Psoas muscle (tissue), 8 donors: ENCODE results near the gene WASHC2C. TPM values are rescaled to one million over a fixed set of nuclear protein-coding genes. Genes with fewer than 3 reads are reported as not detected.
"Not testable (repeated sequence)": the region's sequence is repeated elsewhere in the genome, so short reads cannot be mapped to it uniquely, and the experiment has no call there.

ENCODE experiments used
- ATAC-seq, 4 donors: fragments of 200-7000 bp; cut with Tn5 transposase; one replicate each; pipeline ENCODE4 v1.9.1; 2020; ENCODE audit warnings: moderate library complexity in 3 of 4, mild to moderate bottlenecking in 2 of 4
- DNase-seq, 2 donors: peaks; one replicate each; pipeline ENCODE4 v3.0.0-alpha.2; 2020
- H3K27ac ChIP-seq: fragments of 200-600 bp; one replicate; pipeline ENCODE4 v1.8.0; 2022
- H3K27me3 ChIP-seq, 3 donors: fragments of 200-600 bp in 1 of 3; one replicate each; pipeline versions ENCODE4 v1.6.1 to v1.8.0; 2013 to 2022; ENCODE audit warnings: low read length in 2 of 3, mild to moderate bottlenecking in 2 of 3, moderate library complexity in 1 of 3; ENCODE audit not compliant: insufficient read depth in 3 of 3
- H3K36me3 ChIP-seq, 2 donors: fragments of 200-600 bp in 1 of 2; one replicate each; pipeline versions ENCODE4 v1.6.1 to v1.8.0; 2013 to 2022; ENCODE audit warnings: low read depth in 1 of 2, mild to moderate bottlenecking in 1 of 2, moderate library complexity in 1 of 2; ENCODE audit not compliant: insufficient read depth in 1 of 2
- H3K4me1 ChIP-seq: fragments of 200-600 bp; one replicate; pipeline ENCODE4 v1.8.0; 2022
- H3K4me3 ChIP-seq: fragments of 200-600 bp; one replicate; pipeline ENCODE4 v1.8.0; 2022; ENCODE audit warnings: mild to moderate bottlenecking
- H3K9me3 ChIP-seq: fragments of 200-600 bp; one replicate; pipeline ENCODE4 v1.8.0; 2022
- CTCF ChIP-seq: fragments of 200-600 bp; IDR thresholded peaks from one replicate; pipeline ENCODE4 v1.8.0; 2022; ENCODE audit warnings: antibody characterized with exemption
- WGBS, 3 donors: extraction: QIAGEN DNeasy Blood & Tissue Kit; methylation state at CpG; one replicate each; pipeline versions ENCODE4 v1.1.6 to v1.1.7; 2013; 5-methylcytosine and 5-hydroxymethylcytosine counted together
- intact Hi-C, 2 donors: fragments of 100-400 bp; cut with DNase I; formaldehyde crosslinking; loops; one replicate each; pipeline versions ENCODE4 v1.11.0 to v1.14.2; 2022
- polyA plus RNA-seq, 3 donors: library from polyadenylated mRNA; stranded (reverse); fragments of 200-250 nt; gene quantifications; one replicate each; pipeline ENCODE4 v1.2.3, GENCODE V29; 2013
- total RNA-seq, 4 donors: library from RNA; stranded (reverse); fragmentation: NEBNext Ultra II Directional in 2 of 4; extraction: Animal tissue kit (Norgen Biotek cat#: 25700) in 2 of 4; gene quantifications; one replicate each; pipeline versions ENCODE4 v1.2.1 to v1.2.4, GENCODE V29; 2021 to 2023
- donor health status: healthy with polysubstance abuse.
- donor health status: DM: no; HTN: no; CAD: no; lungs with moderate emphysema.
- donor health status: Bipolar disorder and iron deficiency.
- donor health status: healthy.
- donor health status: DM: yes; HTN: yes; CAD: no.
- donor health status: DM: no; HTN: no; CAD: no.
- donor health status: DM: no; HTN: no; CAD: no.
- donor health status: DM: yes; HTN: yes; CAD: no.

WASHC2C gene
- total and polyA plus RNA-seq, 7 donors = 10.0 to 21.8 (median 16.2) TPM

- intact Hi-C loops = no loop called here
- no peak for TF ChIP-seq CTCF
- DNase-seq = no peak
- no peak for ATAC-seq
- Histone ChIP-seq H3K4me1 (no peaks in the 10 kb centered on the region), H3K4me3 (no peak overlapping the region), H3K27me3 (no peaks in the 10 kb centered on the region), H3K27ac (no peak overlapping the region), H3K36me3 (no peaks in the 10 kb centered on the region), H3K9me3 (no peaks in the 10 kb centered on the region)
- 89 to 96% (median 89%) methylated on average over 3 of the region's 3 CpGs for WGBS, 3 donors
Measured at GRCh38 chr10:45817912-45818311, 90.8 kb downstream of the WASHC2C start.

- H3K27me3 ChIP-seq = no peaks in the 10 kb centered on the region
- TF ChIP-seq CTCF = no peak
- ATAC-seq (no peak), DNase-seq (no peak)
- no peaks in the 10 kb centered on the region for H3K9me3 ChIP-seq
- H3K4me1 ChIP-seq = no peaks in the 10 kb centered on the region
- no peak overlapping the region for H3K4me3 ChIP-seq
- WGBS, 3 donors = 48 to 52% (median 50%) methylated on average over 9 of the region's 9 CpGs
- no peaks in the 10 kb centered on the region for H3K36me3 ChIP-seq
- intact Hi-C loops = no loop called here
- no peak overlapping the region for H3K27ac ChIP-seq
Measured at GRCh38 chr10:45819552-45819951, 92.5 kb downstream of the WASHC2C start.

- H3K36me3 ChIP-seq, H3K27me3 ChIP-seq, H3K9me3 ChIP-seq, H3K4me3 ChIP-seq, ATAC-seq, DNase-seq, intact Hi-C loops, H3K27ac ChIP-seq, H3K4me1 ChIP-seq: not testable (repeated sequence)
- 62 to 72% (median 64%) methylated on average over 6 of the region's 6 CpGs for WGBS, 3 donors
Measured at GRCh38 chr10:45820107-45820830, 93.2 kb downstream of the WASHC2C start.

- H3K27me3 ChIP-seq, DNase-seq, H3K36me3 ChIP-seq, H3K4me3 ChIP-seq, ATAC-seq, intact Hi-C loops, H3K9me3 ChIP-seq, H3K27ac ChIP-seq, H3K4me1 ChIP-seq: not testable (repeated sequence)
- 74 to 100% (median 84%) methylated on average over 1 to 2 of the region's 2 CpGs for WGBS, 3 donors
Measured at GRCh38 chr10:45822918-45823317, 95.9 kb downstream of the WASHC2C start.

Other genes starting within 250 kb of the WASHC2C start
- gene ZFAND4, start 54.5 kb upstream of the WASHC2C start, total RNA-seq = 1 to 10 TPM; 4.2 to 7.2 (median 6.5) TPM
- gene ZFAND4, start 54.5 kb upstream of the WASHC2C start, polyA plus RNA-seq = 1 to 10 TPM; 2.4 to 6.5 (median 3.6) TPM
- 1 to 10 TPM; 2.0 to 7.0 (median 6.1) TPM for gene AGAP4, start 120.2 kb downstream of the WASHC2C start, total RNA-seq
- 1 to 10 TPM; 3.2 to 4.6 (median 4.0) TPM for gene AGAP4, start 120.2 kb downstream of the WASHC2C start, polyA plus RNA-seq
- gene TIMM23, start 245.2 kb downstream of the WASHC2C start, total RNA-seq = 100 to 1,000 TPM in 1 of 4 donors, 10 to 100 TPM in 3; 82.9 to 101 (median 90.2) TPM
- 100 to 1,000 TPM; 118 to 134 (median 122) TPM for gene TIMM23, start 245.2 kb downstream of the WASHC2C start, polyA plus RNA-seq